ENCODE results near the gene HARS1. TPM values are rescaled to one million over a fixed set of nuclear protein-coding genes. Genes with fewer than 3 reads are reported as not detected.

The HARS1 gene
- 10 to 100 TPM; 40.7 to 57.6 (median 44.6) TPM for total RNA-seq

GRCh38 chr5:140690941-140691924 lies at the start of gene HARS1, which contains the start of gene HARS2:
TSS of gene HARS1 (minus strand) at chr5:140691370. CDS start at chr5:140691304, 66 bp downstream.
TSS of gene HARS2 (plus strand) at chr5:140691455. CDS start at chr5:140691649, 194 bp downstream.
- peaks cover 11 to 46% (median 33%) of the 10 kb centered on the region in 4 donors for H3K36me3 ChIP-seq
- WGBS, 2 donors, result 1% methylated on average over 34 to 57 of the region's 61 CpGs

GRCh38 chr5:140737486-140737885 lies 46.3 kb upstream of the HARS1 start:
- TF ChIP-seq CTCF (IDR thresholded peaks at IDR 0.05) (no peak), POLR2AphosphoS5 (IDR thresholded peaks at IDR 0.05) (no peak), POLR2A (IDR thresholded peaks at IDR 0.05) (no peak), EP300 (IDR thresholded peaks at IDR 0.05) (no peak)
- DNase-seq (no peak), ATAC-seq (ENCODE audit: low FRiP score in 2 of 2) (no peak)
- H3K9me3 ChIP-seq, result peaks cover 0 to 9% (median 0%) of the 10 kb centered on the region in 4 donors
- H3K36me3 ChIP-seq, result no peaks in the 10 kb centered on the region
- H3K27me3 ChIP-seq, result no peaks in the 10 kb centered on the region
- 67 to 92% methylated on average over 1 of the region's 1 CpG for WGBS, 2 donors
- no peak overlapping the region for H3K27ac ChIP-seq
- no peak overlapping the region for H3K4me3 ChIP-seq
- H3K4me1 ChIP-seq, result no peaks in the 10 kb centered on the region

More at GRCh38 chr5:140690941-140691924, at the start of gene HARS1, which contains the start of gene HARS2:
- TF ChIP-seq CTCF (IDR thresholded peaks at IDR 0.05), result no peak
- peak in 3 of 4 donors; percentile 44 to 73 (median 55) for TF ChIP-seq POLR2A (IDR thresholded peaks at IDR 0.05)
- peak in 2 of 4 donors; percentile 11 to 32 for TF ChIP-seq EP300 (IDR thresholded peaks at IDR 0.05)
- TF ChIP-seq POLR2AphosphoS5 (IDR thresholded peaks at IDR 0.05), result peak; percentile 83 to 84
- Histone ChIP-seq H3K27me3 (no peaks in the 10 kb centered on the region), H3K4me1 (peaks cover 15 to 31% (median 19%) of the 10 kb centered on the region in 4 donors), H3K9me3 (no peaks in the 10 kb centered on the region), H3K27ac (peak within 1 kb of the TSS; percentile 85 to 93 (median 88)), H3K4me3 (peak within 1 kb of the TSS; percentile 68 to 78 (median 74))
- ATAC-seq (ENCODE audit: low FRiP score in 2 of 2) (peak; percentile 98 to 99), DNase-seq (peak; percentile 91 to 96)

GRCh38 chr5:140734354-140734753 lies 43.2 kb upstream of the HARS1 start:
- Histone ChIP-seq H3K4me1 (no peaks in the 10 kb centered on the region), H3K27me3 (no peaks in the 10 kb centered on the region), H3K4me3 (no peak overlapping the region), H3K9me3 (no peaks in the 10 kb centered on the region), H3K27ac (no peak overlapping the region), H3K36me3 (no peaks in the 10 kb centered on the region)
- TF ChIP-seq CTCF (IDR thresholded peaks at IDR 0.05), result peak in 5 of 6 experiments; percentile 12 to 47 (median 29)
- no peak for TF ChIP-seq POLR2AphosphoS5 (IDR thresholded peaks at IDR 0.05)
- no peak for TF ChIP-seq EP300 (IDR thresholded peaks at IDR 0.05)
- no peak for TF ChIP-seq POLR2A (IDR thresholded peaks at IDR 0.05)
- no peak for DNase-seq
- peak in 1 of 2 donors; percentile 73 for ATAC-seq (ENCODE audit: low FRiP score in 2 of 2)
- 59 to 67% methylated on average over 7 of the region's 7 CpGs for WGBS, 2 donors

GRCh38 chr5:140733098-140733497 lies 41.9 kb upstream of the HARS1 start:
- H3K4me3 ChIP-seq, result no peak overlapping the region
- no peak for ATAC-seq (ENCODE audit: low FRiP score in 2 of 2)
- DNase-seq, result no peak
- H3K36me3 ChIP-seq, result no peaks in the 10 kb centered on the region
- H3K27me3 ChIP-seq, result no peaks in the 10 kb centered on the region
- H3K9me3 ChIP-seq, result no peaks in the 10 kb centered on the region
- H3K27ac ChIP-seq, result no peak overlapping the region
- 55 to 63% methylated on average over 4 of the region's 4 CpGs for WGBS, 2 donors
- no peak for TF ChIP-seq POLR2A (IDR thresholded peaks at IDR 0.05)
- no peak for TF ChIP-seq EP300 (IDR thresholded peaks at IDR 0.05)
- TF ChIP-seq POLR2AphosphoS5 (IDR thresholded peaks at IDR 0.05), result no peak
- no peak for TF ChIP-seq CTCF (IDR thresholded peaks at IDR 0.05)
- no peaks in the 10 kb centered on the region for H3K4me1 ChIP-seq
